ENCODE measurements around the gene ECHS1. TPM values are rescaled to one million over a fixed set of nuclear protein-coding genes. Genes with fewer than 3 reads are reported as not detected.

The ECHS1 gene
- total and polyA plus RNA-seq, 2 of the 8 experiments (the other 6 are each of a cell fraction or from before 2014, with no cell fraction given) = 41.7 to 101 TPM

DNA sequence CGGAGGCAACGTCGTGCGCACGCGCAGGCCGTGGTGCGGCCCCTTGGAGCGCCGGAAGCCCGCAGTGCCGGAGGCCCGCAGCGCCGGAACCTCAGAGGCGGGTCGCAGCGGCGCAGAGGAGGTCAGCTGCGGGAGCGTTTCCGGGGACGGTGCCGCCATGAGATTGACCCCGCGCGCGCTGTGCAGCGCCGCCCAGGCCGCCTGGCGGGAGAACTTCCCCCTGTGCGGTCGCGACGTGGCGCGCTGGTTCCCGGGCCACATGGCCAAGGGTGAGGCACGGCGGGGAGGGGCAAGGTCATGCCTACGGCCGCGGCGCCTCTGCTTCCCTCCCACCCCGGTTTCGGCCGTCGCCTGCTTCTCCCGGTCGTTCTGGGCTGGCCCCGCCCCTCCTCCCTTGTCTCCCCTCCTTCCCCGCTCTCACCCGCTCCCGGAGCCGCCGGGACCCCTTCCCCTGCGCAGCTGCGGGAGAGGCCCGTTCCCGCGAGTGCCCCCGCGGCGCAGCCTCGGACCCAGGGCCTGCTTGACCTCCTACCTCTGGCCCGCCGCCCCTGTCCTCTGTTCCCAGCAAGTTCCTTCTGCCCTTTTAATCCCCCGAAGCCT is 21.0 kb upstream of the ECHS1 start, which contains the start of gene MTG1 (continued):
- TF ChIP-seq RFX5 (IDR thresholded peaks at IDR 0.05; ENCODE audit: borderline replicate concordance, low read depth, low read length) = no peak
- peak; percentile 82 for TF ChIP-seq TAF7 (optimal IDR thresholded peaks at IDR 0.05; ENCODE audit: borderline replicate concordance, low read depth, low read length)
- TF ChIP-seq SP1 (IDR thresholded peaks at IDR 0.05; ENCODE audit: low read depth, low read length) = peak; percentile 37; the same call in 1 of the 2 replicates
- TF ChIP-seq KDM5A (IDR thresholded peaks at IDR 0.05; ENCODE audit: low read length) = peak; percentile 68; the same call in 1 of the 2 replicates
- peak; percentile 43 for TF ChIP-seq KDM4A (IDR thresholded peaks at IDR 0.05; ENCODE audit: low read depth, low read length, severe bottlenecking)
- peak; percentile 10 to 57; a peak in 1 of 4 replicates for TF ChIP-seq HDAC2 (IDR thresholded peaks at IDR 0.05; ENCODE audit: borderline replicate concordance in 1 of 2, low read depth in 2 of 2, low read length in 2 of 2)
- TF ChIP-seq CREB1 (IDR thresholded peaks at IDR 0.05) = 0 out of 2 replicates have a peak, but pooled peaks have one; percentile 32
- TF ChIP-seq, protein P1, sequence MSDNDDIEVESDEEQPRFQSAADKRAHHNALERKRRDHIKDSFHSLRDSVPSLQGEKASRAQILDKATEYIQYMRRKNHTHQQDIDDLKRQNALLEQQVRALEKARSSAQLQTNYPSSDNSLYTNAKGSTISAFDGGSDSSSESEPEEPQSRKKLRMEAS (IDR thresholded peaks at IDR 0.05) = peak; percentile 85; the same call in 1 of the 2 replicates
- TF ChIP-seq NRF1 (IDR thresholded peaks at IDR 0.05; ENCODE audit: low read depth, low read length) = peak; percentile 98
- peak; percentile 79; the same call in 1 of the 2 replicates for TF ChIP-seq TBP (IDR thresholded peaks at IDR 0.05; ENCODE audit: low read depth, low read length)
- TF ChIP-seq, protein P2, sequence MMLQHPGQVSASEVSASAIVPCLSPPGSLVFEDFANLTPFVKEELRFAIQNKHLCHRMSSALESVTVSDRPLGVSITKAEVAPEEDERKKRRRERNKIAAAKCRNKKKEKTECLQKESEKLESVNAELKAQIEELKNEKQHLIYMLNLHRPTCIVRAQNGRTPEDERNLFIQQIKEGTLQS (IDR thresholded peaks at IDR 0.05; ENCODE audit: insufficient read depth, low read depth, low read length) = peak; percentile 32; the same call in 1 of the 2 replicates
- TF ChIP-seq PHF8 (conservative IDR thresholded peaks at IDR 0.05; ENCODE audit: low read depth, low read length) = peak; percentile 99
- TF ChIP-seq TAF1 (IDR thresholded peaks at IDR 0.05; ENCODE audit: low read depth, low read length) = peak; percentile 91
- TF ChIP-seq POLR2AphosphoS5 (IDR thresholded peaks at IDR 0.05; ENCODE audit: low read depth, low read length) = peak; percentile 91
- peak; percentile 54 to 72; a peak in 2 of 4 replicates for TF ChIP-seq SIN3A (conservative IDR thresholded peaks at IDR 0.05 in 1 of 2, IDR thresholded peaks at IDR 0.05 in 1 of 2; ENCODE audit: low read depth in 1 of 2, low read length in 2 of 2)
- TF ChIP-seq GABPA (IDR thresholded peaks at IDR 0.05; ENCODE audit: borderline replicate concordance, insufficient read depth, low read length) = peak; percentile 98
- peak; percentile 85 for TF ChIP-seq RBBP5 (IDR thresholded peaks at IDR 0.05; ENCODE audit: borderline replicate concordance, low read depth, low read length)
- TF ChIP-seq SIX5 (IDR thresholded peaks at IDR 0.05; ENCODE audit: low read depth, low read length) = no peak
- TF ChIP-seq TCF12 (IDR thresholded peaks at IDR 0.05; ENCODE audit: low read depth, low read length) = 0 out of 2 replicates have a peak, but pooled peaks have one; percentile 37
- TF ChIP-seq EGR1 (IDR thresholded peaks at IDR 0.05; ENCODE audit: borderline replicate concordance, low read depth, low read length) = no peak
- TF ChIP-seq POLR2A (IDR thresholded peaks at IDR 0.05; ENCODE audit: control extremely low read depth in 1 of 2, low read depth in 2 of 2, low read length in 2 of 2) = peak; percentile 91 to 96
- 0 out of 2 replicates have a peak, but pooled peaks have one; percentile 24 for TF ChIP-seq FOSL1 (IDR thresholded peaks at IDR 0.05; ENCODE audit: insufficient read depth, low read depth, low read length)
- TF ChIP-seq ASH2L (IDR thresholded peaks at IDR 0.05; ENCODE audit: low read length) = peak; percentile 85
- TF ChIP-seq YY1 (IDR thresholded peaks at IDR 0.05; ENCODE audit: low read depth, low read length) = peak; percentile 85; the same call in 1 of the 2 replicates
